Measurements from ENCODE around the gene MICALL1. TPM values are rescaled to one million over a fixed set of nuclear protein-coding genes. Genes with fewer than 3 reads are reported as not detected.

The MICALL1 gene
- total RNA-seq, 1 donor = 10.7 TPM

DNA sequence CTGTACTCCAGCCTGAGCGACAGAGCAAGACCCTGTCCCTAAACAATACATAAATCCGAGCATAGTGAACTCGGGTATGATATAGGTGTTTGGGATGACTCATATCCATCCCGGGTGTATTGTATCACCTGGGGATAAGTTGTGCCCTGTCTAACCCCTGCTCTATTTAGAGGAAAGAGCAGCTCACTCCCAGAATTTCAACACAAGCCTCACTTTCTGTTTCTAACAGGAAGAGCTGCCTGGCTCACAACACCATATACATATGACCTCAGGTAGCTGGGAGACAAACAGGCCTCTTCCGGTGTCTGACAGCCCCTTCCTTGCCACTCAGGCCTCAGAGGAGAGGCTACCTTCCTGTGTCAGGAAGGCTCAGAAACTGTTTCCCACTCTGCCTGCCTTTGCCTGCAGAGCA, 9.9 kb upstream of the MICALL1 start:
- Histone ChIP-seq H3K4me3 (ENCODE audit: low read length) (no peak overlapping the region), H3K9me3 (ENCODE audit: low read depth, low read length) (no peaks in the 10 kb centered on the region), H3K4me1 (ENCODE audit: insufficient read depth, low read length) (peaks cover 14% of the 10 kb centered on the region), H3K27me3 (ENCODE audit: insufficient read depth, low read length) (no peaks in the 10 kb centered on the region)

DNA sequence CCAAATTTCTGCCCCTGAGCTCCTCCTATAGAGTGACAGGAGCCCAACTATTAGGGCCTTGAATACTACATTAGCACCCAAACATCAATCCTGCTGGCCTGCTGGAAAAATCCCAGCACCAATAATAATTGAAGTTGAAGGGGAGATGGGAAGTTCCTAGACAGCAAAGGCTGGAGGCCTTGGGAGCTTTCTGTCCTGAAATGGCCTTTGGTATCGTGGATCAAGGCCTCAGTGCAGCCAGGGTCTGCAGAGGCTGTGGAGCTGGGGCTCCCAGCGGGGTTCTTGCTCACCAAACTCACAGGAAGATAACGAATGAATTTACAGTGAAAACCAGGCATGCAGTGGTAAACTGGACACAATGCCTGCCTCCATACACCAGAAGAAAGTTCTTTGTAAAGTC, 9.2 kb upstream of the MICALL1 start:
- Histone ChIP-seq H3K4me3 (ENCODE audit: low read length) (no peak overlapping the region), H3K4me1 (ENCODE audit: insufficient read depth, low read length) (peaks cover 14% of the 10 kb centered on the region), H3K9me3 (ENCODE audit: low read depth, low read length) (no peaks in the 10 kb centered on the region), H3K27me3 (ENCODE audit: insufficient read depth, low read length) (no peaks in the 10 kb centered on the region)

DNA sequence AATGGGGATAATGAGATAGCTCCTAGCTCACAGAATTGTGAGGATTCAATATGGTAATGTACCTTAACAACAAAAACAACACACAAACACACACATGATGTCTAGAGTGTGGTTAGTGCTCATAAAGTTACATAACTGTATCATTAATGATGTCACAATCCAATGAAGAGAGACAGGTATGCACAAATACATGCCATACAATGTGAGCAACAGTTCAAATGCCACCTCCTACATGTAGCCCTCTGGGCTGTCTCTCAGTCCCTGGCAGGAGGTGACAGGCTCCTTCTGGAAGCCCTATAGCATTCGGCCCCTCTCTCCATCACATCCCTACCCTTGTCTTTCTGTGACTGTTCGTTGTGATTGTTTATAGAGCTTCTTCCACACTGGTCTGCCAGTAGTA, 8.3 kb upstream of the MICALL1 start:
- H3K9me3 ChIP-seq (ENCODE audit: low read depth, low read length) = no peaks in the 10 kb centered on the region
- no peaks in the 10 kb centered on the region for H3K27me3 ChIP-seq (ENCODE audit: insufficient read depth, low read length)
- H3K4me1 ChIP-seq (ENCODE audit: insufficient read depth, low read length) = peaks cover 14% of the 10 kb centered on the region
- H3K4me3 ChIP-seq (ENCODE audit: low read length) = no peak overlapping the region

DNA sequence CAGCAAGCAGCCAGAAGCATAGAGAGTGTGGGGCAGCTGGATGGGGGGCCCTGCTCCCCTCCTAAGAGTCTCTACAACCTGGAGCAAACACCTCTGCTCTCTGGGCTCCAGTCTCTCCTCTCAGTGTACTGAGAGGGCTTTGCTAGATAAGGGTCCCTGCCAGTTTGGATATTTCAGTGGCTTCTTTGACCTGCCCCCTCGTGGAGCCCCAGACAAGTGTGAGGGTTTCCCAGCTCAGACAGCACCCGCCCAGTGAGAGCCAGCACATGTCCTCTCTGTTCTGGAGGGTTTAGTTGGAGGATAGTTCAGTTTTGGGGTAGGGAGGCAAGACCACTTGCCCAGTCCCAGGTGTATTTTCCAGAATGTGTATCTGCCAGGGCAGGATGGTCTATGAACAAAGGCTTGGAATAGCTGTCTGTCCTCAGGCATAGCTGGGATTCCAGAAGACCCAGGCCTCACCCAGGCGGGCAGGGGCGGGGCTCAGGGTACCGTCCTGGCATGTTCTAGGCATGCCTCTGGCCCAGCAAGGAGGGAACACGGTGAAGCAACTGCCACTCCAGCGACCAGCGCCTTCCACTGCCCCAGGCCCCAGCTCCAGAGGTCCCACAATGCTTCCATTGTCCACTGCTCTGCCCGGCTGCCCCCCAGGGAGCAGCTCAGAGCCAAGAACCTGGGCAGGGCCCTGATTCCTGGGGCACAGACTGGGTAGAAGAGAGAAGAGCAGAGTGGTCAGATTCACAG, 7.5 kb upstream of the MICALL1 start:
- H3K27me3 ChIP-seq (ENCODE audit: insufficient read depth, low read length) = no peaks in the 10 kb centered on the region
- H3K4me1 ChIP-seq (ENCODE audit: insufficient read depth, low read length) = peaks cover 14% of the 10 kb centered on the region
- no peaks in the 10 kb centered on the region for H3K9me3 ChIP-seq (ENCODE audit: low read depth, low read length)
- H3K4me3 ChIP-seq (ENCODE audit: low read length) = no peak overlapping the region

DNA sequence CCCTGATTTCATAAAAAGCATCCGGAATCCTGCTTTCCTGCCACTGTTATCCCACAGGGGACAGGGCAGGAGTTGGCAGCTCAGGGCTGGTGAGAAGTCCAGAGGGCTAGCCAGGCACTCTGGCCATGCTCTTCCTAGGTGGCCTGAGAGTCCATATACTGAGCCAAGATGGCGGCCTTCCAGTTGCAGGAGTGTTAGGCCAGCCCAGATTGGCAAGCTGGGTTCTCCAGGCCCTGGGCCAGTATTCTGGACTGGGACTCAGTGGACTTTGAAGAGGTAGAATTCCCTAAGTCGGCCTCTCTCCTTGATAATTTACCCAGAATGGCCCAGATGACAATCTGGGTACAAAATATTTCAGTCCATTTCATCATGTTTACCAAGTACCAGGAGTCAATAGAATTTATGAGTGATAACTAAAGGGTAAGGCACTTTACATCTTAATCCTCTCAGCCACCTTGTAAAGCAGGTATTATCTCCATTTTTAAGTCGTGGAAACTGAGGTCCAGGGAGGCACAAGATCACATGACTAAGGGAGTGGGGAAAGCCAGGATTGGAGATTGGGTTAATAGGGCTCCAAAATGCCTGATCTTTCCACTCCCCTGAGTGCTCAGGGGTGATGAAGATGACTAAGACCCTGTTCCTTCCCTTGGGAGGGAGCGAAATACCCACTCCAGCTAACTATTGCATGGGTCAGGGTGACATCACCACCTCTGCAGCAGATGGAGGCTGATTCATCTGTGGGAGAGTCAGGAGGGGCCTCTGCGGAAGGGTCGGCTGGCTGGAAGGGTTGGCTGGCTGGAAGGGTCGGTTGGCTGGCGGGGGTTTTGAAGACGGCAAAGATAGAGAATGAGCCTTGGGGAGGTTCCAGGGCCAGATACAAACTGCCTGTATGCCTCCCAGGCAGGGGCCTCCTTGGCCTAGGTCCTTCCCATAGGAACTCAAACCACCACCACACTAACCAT, 1.2 kb upstream of the MICALL1 start:
- peaks cover 23% of the 10 kb centered on the region for H3K4me1 ChIP-seq (ENCODE audit: insufficient read depth, low read length)
- no peaks in the 10 kb centered on the region for H3K9me3 ChIP-seq (ENCODE audit: low read depth, low read length)
- H3K4me3 ChIP-seq (ENCODE audit: low read length) = no peak overlapping the region
- H3K27me3 ChIP-seq (ENCODE audit: insufficient read depth, low read length) = no peaks in the 10 kb centered on the region

- H3K4me3 ChIP-seq (ENCODE audit: low read length) = peak overlapping the region; percentile 50
- no peaks in the 10 kb centered on the region for H3K27me3 ChIP-seq (ENCODE audit: insufficient read depth, low read length)
- H3K9me3 ChIP-seq (ENCODE audit: low read depth, low read length) = no peaks in the 10 kb centered on the region
- H3K4me1 ChIP-seq (ENCODE audit: insufficient read depth, low read length) = peaks cover 23% of the 10 kb centered on the region
These were observed 389 bp downstream of the MICALL1 start for GRCh38 chr22:37906364-37907008.

DNA sequence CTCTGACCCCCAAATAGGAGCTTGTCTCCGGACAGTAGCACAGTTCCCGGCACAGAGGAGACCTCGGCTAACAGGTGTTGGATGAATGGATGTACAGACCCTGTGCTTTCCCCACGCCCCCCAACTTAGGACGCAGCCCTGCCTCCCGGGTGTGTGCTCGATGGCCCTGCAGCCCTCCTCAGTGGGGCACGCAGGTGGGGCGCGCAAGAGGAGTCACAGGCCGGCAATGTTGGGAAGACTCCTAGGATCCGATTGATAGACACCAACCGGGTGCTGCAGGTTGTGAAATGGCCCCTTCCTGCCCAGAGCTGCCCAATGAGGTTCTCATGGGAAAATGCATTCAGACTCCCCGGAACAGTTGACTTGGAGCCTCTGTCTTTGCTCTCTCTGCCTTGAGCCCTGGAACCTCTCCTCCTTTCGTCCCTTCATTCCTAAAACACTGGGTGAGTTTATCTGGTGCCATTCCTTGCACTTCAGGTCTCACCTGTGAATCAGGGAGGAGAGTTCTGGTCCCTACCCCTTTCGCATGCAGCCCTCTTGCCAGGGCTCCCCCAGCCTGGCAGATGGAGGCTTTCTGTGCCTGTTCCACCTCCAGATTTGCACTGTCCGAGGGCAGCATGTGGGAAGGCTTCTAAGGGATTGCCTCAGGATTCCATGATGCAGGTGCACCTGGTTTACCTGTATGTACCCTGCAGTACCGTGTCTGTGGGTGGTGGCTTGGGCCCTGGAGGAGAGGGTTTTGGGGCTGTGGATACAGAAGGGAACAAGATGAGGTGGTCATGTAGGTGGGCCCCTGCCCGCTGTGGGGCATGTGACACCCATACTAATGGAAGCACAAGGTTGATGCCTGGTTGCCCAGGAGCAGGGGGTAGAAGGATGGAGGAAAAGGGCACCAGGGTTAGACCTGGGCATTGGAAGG, 1.2 kb downstream of the MICALL1 start:
- H3K4me1 ChIP-seq (ENCODE audit: insufficient read depth, low read length) = peaks cover 23% of the 10 kb centered on the region
- H3K27me3 ChIP-seq (ENCODE audit: insufficient read depth, low read length) = no peaks in the 10 kb centered on the region
- H3K4me3 ChIP-seq (ENCODE audit: low read length) = peak overlapping the region; percentile 50
- no peaks in the 10 kb centered on the region for H3K9me3 ChIP-seq (ENCODE audit: low read depth, low read length)

DNA sequence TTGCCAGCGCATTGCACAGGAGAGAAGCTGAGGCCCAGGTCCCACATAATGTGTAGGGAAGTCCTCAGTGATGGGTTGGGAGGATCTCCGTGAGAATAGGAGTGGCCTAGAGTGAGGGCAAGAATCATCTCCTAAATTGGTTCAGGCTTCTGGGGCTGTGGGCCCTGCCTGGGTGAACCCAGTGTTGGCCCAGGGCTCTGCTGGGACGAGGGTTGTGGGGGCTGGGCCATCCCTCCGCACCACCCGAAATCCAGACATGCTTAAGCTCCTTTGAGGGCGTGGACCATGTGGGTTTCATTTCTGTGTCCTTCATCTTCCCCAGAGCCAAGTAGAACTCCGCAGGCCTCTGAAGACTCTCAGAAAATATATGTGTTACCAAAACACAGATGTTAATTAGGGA, 3.7 kb downstream of the MICALL1 start:
- Histone ChIP-seq H3K4me1 (ENCODE audit: insufficient read depth, low read length) (peaks cover 23% of the 10 kb centered on the region), H3K9me3 (ENCODE audit: low read depth, low read length) (no peaks in the 10 kb centered on the region), H3K27me3 (ENCODE audit: insufficient read depth, low read length) (no peaks in the 10 kb centered on the region), H3K4me3 (ENCODE audit: low read length) (no peak overlapping the region)

DNA sequence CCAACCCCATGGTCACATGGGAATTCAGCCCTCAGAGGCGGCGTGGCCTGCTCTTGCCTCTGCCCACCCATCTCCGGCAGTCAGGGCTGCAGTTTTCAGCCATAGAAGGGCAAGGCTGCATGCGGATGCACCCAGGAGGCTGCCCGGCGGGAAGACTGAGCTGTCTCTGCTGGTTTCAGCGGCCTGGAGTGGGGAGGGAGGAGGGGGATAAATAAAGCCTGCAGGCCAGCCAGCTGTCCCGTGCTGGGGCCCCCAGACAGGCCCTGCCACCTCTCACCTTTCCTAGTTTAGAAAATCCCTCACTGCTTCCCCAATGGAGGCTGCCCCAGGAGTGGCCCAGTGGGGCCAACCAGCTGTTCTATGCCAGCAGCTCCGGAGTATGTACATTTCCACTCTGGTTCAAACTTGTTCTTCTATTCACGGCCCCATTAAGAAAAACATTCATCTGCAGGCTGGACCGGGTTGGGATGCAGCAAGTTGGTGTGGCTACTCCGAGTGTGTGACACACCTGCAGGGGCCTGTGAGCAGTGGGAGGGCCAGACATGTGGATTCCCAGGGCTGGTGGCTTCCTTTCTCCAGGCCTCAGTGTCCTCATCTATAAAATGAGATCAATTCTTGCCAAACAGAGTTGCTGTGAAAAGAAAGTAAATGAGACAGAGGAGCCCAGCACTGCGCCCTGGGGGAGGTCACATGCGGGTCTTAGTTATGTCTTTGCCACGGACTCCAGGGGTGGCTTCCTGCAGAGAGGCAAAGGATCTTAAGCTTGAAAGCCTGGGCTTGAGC, 5.0 kb downstream of the MICALL1 start:
- no peaks in the 10 kb centered on the region for H3K27me3 ChIP-seq (ENCODE audit: insufficient read depth, low read length)
- H3K4me1 ChIP-seq (ENCODE audit: insufficient read depth, low read length) = peaks cover 13% of the 10 kb centered on the region
- no peaks in the 10 kb centered on the region for H3K9me3 ChIP-seq (ENCODE audit: low read depth, low read length)
- no peak overlapping the region for H3K4me3 ChIP-seq (ENCODE audit: low read length)

- no peaks in the 10 kb centered on the region for H3K27me3 ChIP-seq (ENCODE audit: insufficient read depth, low read length)
- peaks cover 13% of the 10 kb centered on the region for H3K4me1 ChIP-seq (ENCODE audit: insufficient read depth, low read length)
- H3K9me3 ChIP-seq (ENCODE audit: low read depth, low read length) = no peaks in the 10 kb centered on the region
- H3K4me3 ChIP-seq (ENCODE audit: low read length) = no peak overlapping the region
These were observed 5.6 kb downstream of the MICALL1 start for GRCh38 chr22:37911697-37912096.

- no peaks in the 10 kb centered on the region for H3K27me3 ChIP-seq (ENCODE audit: insufficient read depth, low read length)
- H3K9me3 ChIP-seq (ENCODE audit: low read depth, low read length) = no peaks in the 10 kb centered on the region
- no peak overlapping the region for H3K4me3 ChIP-seq (ENCODE audit: low read length)
- H3K4me1 ChIP-seq (ENCODE audit: insufficient read depth, low read length) = peaks cover 8% of the 10 kb centered on the region
These were observed 6.1 kb downstream of the MICALL1 start for GRCh38 chr22:37912171-37912570.

DNA sequence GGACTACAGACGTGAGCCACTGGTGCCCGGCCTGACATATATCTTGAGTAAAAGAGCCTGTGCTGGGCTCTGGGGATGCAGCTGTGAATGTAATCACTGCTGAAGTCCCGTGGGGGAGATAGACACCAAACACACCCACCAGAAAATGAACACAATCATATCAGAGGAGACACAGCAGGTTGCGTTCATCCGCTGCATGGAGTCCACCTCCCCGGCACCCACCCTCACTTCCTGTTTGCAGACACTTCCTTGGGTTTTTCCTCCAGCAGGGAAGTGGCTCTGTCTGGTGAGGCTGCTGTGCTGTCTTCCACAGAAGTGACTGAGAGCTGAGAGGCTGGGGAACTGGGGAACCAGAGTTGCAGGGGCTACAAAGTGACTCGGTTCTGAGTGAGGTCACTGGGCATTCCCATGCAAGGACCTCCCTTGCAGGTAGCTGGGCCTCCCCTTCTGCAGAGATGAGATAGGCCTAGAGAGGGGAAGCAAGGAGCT, 7.2 kb downstream of the MICALL1 start:
- Histone ChIP-seq H3K4me1 (ENCODE audit: insufficient read depth, low read length) (no peaks in the 10 kb centered on the region), H3K4me3 (ENCODE audit: low read length) (no peak overlapping the region), H3K27me3 (ENCODE audit: insufficient read depth, low read length) (no peaks in the 10 kb centered on the region), H3K9me3 (ENCODE audit: low read depth, low read length) (no peaks in the 10 kb centered on the region)

DNA sequence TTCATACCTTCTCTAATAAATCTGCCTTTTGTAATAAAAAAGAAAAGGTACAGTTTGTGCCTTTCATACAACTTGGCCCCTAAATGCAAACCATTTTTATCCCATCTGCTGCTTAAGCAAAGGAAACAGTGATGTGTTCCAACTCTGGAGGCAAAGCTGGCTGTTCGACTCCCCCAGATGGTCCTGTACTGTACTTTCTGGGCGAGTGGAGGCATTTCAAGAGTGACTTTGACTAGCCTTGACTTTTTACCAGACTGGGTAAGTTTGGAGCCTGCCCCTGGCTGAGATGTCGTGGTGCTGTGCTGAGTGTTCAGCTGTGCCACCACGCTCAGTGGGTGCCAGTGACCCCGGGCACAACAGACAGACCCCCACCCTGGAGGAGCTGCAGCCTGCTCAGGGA, 10.2 kb downstream of the MICALL1 start:
- Histone ChIP-seq H3K27me3 (ENCODE audit: insufficient read depth, low read length) (no peaks in the 10 kb centered on the region), H3K4me3 (ENCODE audit: low read length) (no peak overlapping the region), H3K4me1 (ENCODE audit: insufficient read depth, low read length) (peaks cover 9% of the 10 kb centered on the region), H3K9me3 (ENCODE audit: low read depth, low read length) (no peaks in the 10 kb centered on the region)
